Measurements from ENCODE around the gene PRKAR2B. TPM values are rescaled to one million over a fixed set of nuclear protein-coding genes. Genes with fewer than 3 reads are reported as not detected.

PRKAR2B gene
- total and polyA plus RNA-seq, 2 donors = 3.5 to 7.1 TPM

GRCh38 chr7:107185716-107186115 is 141.2 kb downstream of the PRKAR2B start:
- no peaks in the 10 kb centered on the region for H3K27me3 ChIP-seq (ENCODE audit: control insufficient read depth in 2 of 2, insufficient read depth in 1 of 2, low read length in 1 of 2)
- no peak overlapping the region for H3K4me3 ChIP-seq (ENCODE audit: low read length in 2 of 2)
- DNase-seq (ENCODE audit: low read depth in 6 of 9, low spot score in 9 of 9) = no peak
- no peaks in the 10 kb centered on the region for H3K9me3 ChIP-seq (ENCODE audit: control insufficient read depth in 2 of 2, insufficient read depth in 1 of 2, low read length in 1 of 2)
- no peak overlapping the region for H3K27ac ChIP-seq (ENCODE audit: low read depth in 1 of 2, low read length in 1 of 2)
- WGBS = 85% methylated on average over 4 of the region's 4 CpGs
- H3K36me3 ChIP-seq (ENCODE audit: control insufficient read depth in 2 of 2, insufficient read depth in 2 of 2, low read length in 1 of 2) = peaks cover 31 to 83% of the 10 kb centered on the region in 2 donors
- H3K4me1 ChIP-seq (ENCODE audit: control insufficient read depth in 2 of 2, insufficient read depth in 2 of 2, low read length in 2 of 2) = no peaks in the 10 kb centered on the region

GRCh38 chr7:107186240-107186639 is 141.7 kb downstream of the PRKAR2B start:
- H3K36me3 ChIP-seq (ENCODE audit: control insufficient read depth in 2 of 2, insufficient read depth in 2 of 2, low read length in 1 of 2) = peaks cover 30 to 83% of the 10 kb centered on the region in 2 donors
- 96% methylated on average over 4 of the region's 4 CpGs for WGBS
- DNase-seq (ENCODE audit: low read depth in 6 of 9, low spot score in 9 of 9) = no peak
- H3K27ac ChIP-seq (ENCODE audit: low read depth in 1 of 2, low read length in 1 of 2) = no peak overlapping the region
- H3K27me3 ChIP-seq (ENCODE audit: control insufficient read depth in 2 of 2, insufficient read depth in 1 of 2, low read length in 1 of 2) = no peaks in the 10 kb centered on the region
- H3K4me3 ChIP-seq (ENCODE audit: low read length in 2 of 2) = no peak overlapping the region
- H3K9me3 ChIP-seq (ENCODE audit: control insufficient read depth in 2 of 2, insufficient read depth in 1 of 2, low read length in 1 of 2) = no peaks in the 10 kb centered on the region
- H3K4me1 ChIP-seq (ENCODE audit: control insufficient read depth in 2 of 2, insufficient read depth in 2 of 2, low read length in 2 of 2) = no peaks in the 10 kb centered on the region

DNA sequence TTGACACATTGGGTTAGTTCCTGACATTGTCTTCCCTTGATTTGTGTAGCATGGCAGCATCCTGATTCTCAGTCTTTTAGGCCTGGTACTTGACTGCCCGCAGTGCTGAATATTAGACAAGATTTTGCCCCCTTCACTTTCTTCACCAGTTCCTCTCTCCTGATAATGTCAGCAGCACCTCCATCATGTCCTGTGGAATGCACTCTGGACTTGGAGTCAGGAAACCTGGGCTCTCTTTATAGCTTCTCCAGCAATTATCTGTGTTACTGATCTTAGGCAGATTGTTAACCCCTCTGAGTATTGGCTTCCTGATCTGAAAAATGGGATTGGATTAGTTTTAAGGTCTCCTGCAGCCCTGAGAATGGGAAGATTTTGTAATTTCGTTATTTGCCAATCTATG is 143.3 kb downstream of the PRKAR2B start:
- WGBS = 98% methylated on average over 2 of the region's 2 CpGs
- no peak for DNase-seq (ENCODE audit: low read depth in 6 of 9, low spot score in 9 of 9)
- Histone ChIP-seq H3K27me3 (ENCODE audit: control insufficient read depth in 2 of 2, insufficient read depth in 1 of 2, low read length in 1 of 2) (no peaks in the 10 kb centered on the region), H3K27ac (ENCODE audit: low read depth in 1 of 2, low read length in 1 of 2) (no peak overlapping the region), H3K4me1 (ENCODE audit: control insufficient read depth in 2 of 2, insufficient read depth in 2 of 2, low read length in 2 of 2) (no peaks in the 10 kb centered on the region), H3K4me3 (ENCODE audit: low read length in 2 of 2) (no peak overlapping the region), H3K36me3 (ENCODE audit: control insufficient read depth in 2 of 2, insufficient read depth in 2 of 2, low read length in 1 of 2) (peaks cover 24 to 83% of the 10 kb centered on the region in 2 donors), H3K9me3 (ENCODE audit: control insufficient read depth in 2 of 2, insufficient read depth in 1 of 2, low read length in 1 of 2) (no peaks in the 10 kb centered on the region)

GRCh38 chr7:107190090-107190489 is 145.6 kb downstream of the PRKAR2B start:
- Histone ChIP-seq H3K4me1 (ENCODE audit: control insufficient read depth in 2 of 2, insufficient read depth in 2 of 2, low read length in 2 of 2) (no peaks in the 10 kb centered on the region), H3K36me3 (ENCODE audit: control insufficient read depth in 2 of 2, insufficient read depth in 2 of 2, low read length in 1 of 2) (peaks cover 19 to 83% of the 10 kb centered on the region in 2 donors), H3K27me3 (ENCODE audit: control insufficient read depth in 2 of 2, insufficient read depth in 1 of 2, low read length in 1 of 2) (no peaks in the 10 kb centered on the region), H3K4me3 (ENCODE audit: low read length in 2 of 2) (no peak overlapping the region), H3K27ac (ENCODE audit: low read depth in 1 of 2, low read length in 1 of 2) (no peak overlapping the region), H3K9me3 (ENCODE audit: control insufficient read depth in 2 of 2, insufficient read depth in 1 of 2, low read length in 1 of 2) (no peaks in the 10 kb centered on the region)
- WGBS = over 99% methylated on average over 2 of the region's 2 CpGs
- DNase-seq (ENCODE audit: low read depth in 6 of 9, low spot score in 9 of 9) = no peak

DNA sequence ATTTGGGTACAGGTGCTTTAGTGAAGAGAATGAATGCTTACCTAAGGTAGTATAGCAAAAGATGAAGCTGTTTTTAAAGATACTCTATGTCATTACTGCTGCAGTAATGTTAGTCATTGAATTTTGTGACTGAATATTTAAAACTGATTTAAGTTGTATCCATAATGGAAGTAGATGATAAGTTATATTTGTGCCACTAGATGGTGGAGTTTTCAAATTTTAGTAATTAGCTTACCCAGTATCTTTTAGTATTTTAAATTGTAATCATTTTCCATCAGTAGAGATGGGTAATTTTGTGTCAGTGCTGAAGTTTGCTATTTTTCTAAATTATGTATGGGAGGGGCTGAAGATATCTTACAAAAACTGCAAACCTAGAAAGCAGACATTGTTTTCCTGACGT is 149.5 kb downstream of the PRKAR2B start:
- H3K27ac ChIP-seq (ENCODE audit: low read depth in 1 of 2, low read length in 1 of 2) = no peak overlapping the region

GRCh38 chr7:107196834-107197610 is 152.5 kb downstream of the PRKAR2B start:
- Histone ChIP-seq H3K27me3 (ENCODE audit: control insufficient read depth in 2 of 2, insufficient read depth in 1 of 2, low read length in 1 of 2) (no peaks in the 10 kb centered on the region), H3K4me1 (ENCODE audit: control insufficient read depth in 2 of 2, insufficient read depth in 2 of 2, low read length in 2 of 2) (no peaks in the 10 kb centered on the region), H3K4me3 (ENCODE audit: low read length in 2 of 2) (no peak overlapping the region), H3K27ac (ENCODE audit: low read depth in 1 of 2, low read length in 1 of 2) (no peak overlapping the region), H3K9me3 (ENCODE audit: control insufficient read depth in 2 of 2, insufficient read depth in 1 of 2, low read length in 1 of 2) (no peaks in the 10 kb centered on the region), H3K36me3 (ENCODE audit: control insufficient read depth in 2 of 2, insufficient read depth in 2 of 2, low read length in 1 of 2) (peaks cover 30 to 89% of the 10 kb centered on the region in 2 donors)
- 97% methylated on average over 10 of the region's 10 CpGs for WGBS
- DNase-seq (ENCODE audit: low read depth in 6 of 9, low spot score in 9 of 9) = no peak

More for the DNA sequence above, 149.5 kb downstream of the PRKAR2B start:
- Histone ChIP-seq H3K4me3 (ENCODE audit: low read length in 2 of 2) (no peak overlapping the region), H3K9me3 (ENCODE audit: control insufficient read depth in 2 of 2, insufficient read depth in 1 of 2, low read length in 1 of 2) (no peaks in the 10 kb centered on the region), H3K36me3 (ENCODE audit: control insufficient read depth in 2 of 2, insufficient read depth in 2 of 2, low read length in 1 of 2) (peaks cover 25 to 84% of the 10 kb centered on the region in 2 donors), H3K27me3 (ENCODE audit: control insufficient read depth in 2 of 2, insufficient read depth in 1 of 2, low read length in 1 of 2) (no peaks in the 10 kb centered on the region), H3K4me1 (ENCODE audit: control insufficient read depth in 2 of 2, insufficient read depth in 2 of 2, low read length in 2 of 2) (no peaks in the 10 kb centered on the region)
- WGBS = 97% methylated on average over 1 of the region's 1 CpG
- no peak for DNase-seq (ENCODE audit: low read depth in 6 of 9, low spot score in 9 of 9)

DNA sequence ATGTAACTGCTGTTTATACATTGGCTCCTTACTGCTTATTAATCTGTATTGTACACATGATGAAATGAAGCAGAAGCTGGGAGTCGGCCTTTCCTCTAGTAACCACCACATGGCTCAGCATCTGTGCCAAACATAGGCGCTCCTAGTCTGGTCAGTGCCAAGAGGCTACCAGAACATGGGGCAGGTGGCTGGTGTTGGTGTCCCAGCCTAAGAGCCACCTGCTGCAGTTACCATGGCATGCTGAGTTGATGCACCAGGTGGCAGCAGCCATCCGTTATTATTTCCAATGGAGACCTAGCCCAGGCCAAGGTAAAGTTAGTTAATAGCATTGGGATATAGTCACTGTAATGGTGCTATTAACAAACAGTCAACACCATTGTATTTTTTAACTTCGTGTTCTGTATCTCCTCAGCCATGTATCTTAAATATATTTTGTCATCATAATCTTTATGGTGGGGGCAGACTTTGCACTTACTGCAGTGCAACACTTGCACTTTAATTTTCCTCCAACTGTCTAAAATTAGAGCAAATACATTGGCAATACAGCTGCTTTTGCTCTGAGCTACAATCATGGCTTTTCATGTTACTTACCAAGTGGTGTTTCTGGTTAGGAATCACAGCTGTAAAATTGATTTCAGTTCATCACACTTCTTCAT is 157.4 kb downstream of the PRKAR2B start:
- H3K4me3 ChIP-seq (ENCODE audit: low read length in 2 of 2) = no peak overlapping the region
- WGBS = 95% methylated on average over 4 of the region's 4 CpGs
- H3K27ac ChIP-seq (ENCODE audit: low read depth in 1 of 2, low read length in 1 of 2) = no peak overlapping the region
- H3K4me1 ChIP-seq (ENCODE audit: control insufficient read depth in 2 of 2, insufficient read depth in 2 of 2, low read length in 2 of 2) = no peaks in the 10 kb centered on the region
- H3K36me3 ChIP-seq (ENCODE audit: control insufficient read depth in 2 of 2, insufficient read depth in 2 of 2, low read length in 1 of 2) = peaks cover 46 to 93% of the 10 kb centered on the region in 2 donors
- H3K27me3 ChIP-seq (ENCODE audit: control insufficient read depth in 2 of 2, insufficient read depth in 1 of 2, low read length in 1 of 2) = no peaks in the 10 kb centered on the region
- no peaks in the 10 kb centered on the region for H3K9me3 ChIP-seq (ENCODE audit: control insufficient read depth in 2 of 2, insufficient read depth in 1 of 2, low read length in 1 of 2)
- DNase-seq (ENCODE audit: low read depth in 6 of 9, low spot score in 9 of 9) = peak in 3 of 9 donors; percentile 5 to 22 (median 10)

DNA sequence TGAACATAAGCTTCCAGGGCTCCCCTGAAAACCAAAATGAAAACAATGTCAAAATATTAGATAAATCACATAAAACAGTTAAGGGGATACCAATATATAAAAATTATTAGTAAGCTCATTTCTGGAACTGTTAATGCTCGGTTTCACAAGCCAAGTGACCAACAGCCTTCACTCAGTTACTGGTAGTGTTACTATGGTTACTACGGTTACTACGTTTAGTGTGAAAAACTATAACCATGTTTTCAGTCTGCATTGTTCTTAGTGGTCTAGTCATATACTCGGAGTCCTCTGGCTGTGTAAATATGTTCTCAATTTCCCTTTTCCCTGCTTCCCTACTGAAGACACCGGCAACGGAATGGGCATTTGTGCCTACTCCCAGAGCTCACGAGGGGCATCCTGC is 159.1 kb downstream of the PRKAR2B start:
- WGBS = 97% methylated on average over 7 of the region's 7 CpGs
- Histone ChIP-seq H3K27me3 (ENCODE audit: control insufficient read depth in 2 of 2, insufficient read depth in 1 of 2, low read length in 1 of 2) (no peaks in the 10 kb centered on the region), H3K4me3 (ENCODE audit: low read length in 2 of 2) (no peak overlapping the region), H3K9me3 (ENCODE audit: control insufficient read depth in 2 of 2, insufficient read depth in 1 of 2, low read length in 1 of 2) (no peaks in the 10 kb centered on the region), H3K27ac (ENCODE audit: low read depth in 1 of 2, low read length in 1 of 2) (no peak overlapping the region), H3K4me1 (ENCODE audit: control insufficient read depth in 2 of 2, insufficient read depth in 2 of 2, low read length in 2 of 2) (no peaks in the 10 kb centered on the region), H3K36me3 (ENCODE audit: control insufficient read depth in 2 of 2, insufficient read depth in 2 of 2, low read length in 1 of 2) (peaks cover 45 to 83% of the 10 kb centered on the region in 2 donors)
- DNase-seq (ENCODE audit: low read depth in 6 of 9, low spot score in 9 of 9) = no peak

DNA sequence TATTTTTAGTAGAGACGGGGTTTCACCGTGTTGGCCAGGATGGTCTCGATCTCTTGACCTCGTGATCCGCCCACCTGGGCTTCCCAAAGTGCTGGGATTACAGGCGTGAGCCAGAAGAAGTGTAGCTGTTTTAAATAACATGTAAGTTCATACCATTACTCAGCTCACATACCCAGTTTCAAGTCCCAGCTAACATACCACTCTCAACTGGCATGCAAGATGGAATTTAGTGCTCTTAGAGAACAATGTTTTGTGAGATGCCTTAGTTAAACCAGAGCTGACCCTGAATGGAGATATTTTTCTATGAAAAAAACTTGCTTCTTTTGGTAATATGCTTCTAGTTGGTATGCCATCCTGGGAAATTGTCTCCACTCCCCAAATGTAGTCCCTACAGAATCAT is 161.6 kb downstream of the PRKAR2B start:
- no peak overlapping the region for H3K27ac ChIP-seq (ENCODE audit: low read depth in 1 of 2, low read length in 1 of 2)
- peaks cover 42 to 77% of the 10 kb centered on the region in 2 donors for H3K36me3 ChIP-seq (ENCODE audit: control insufficient read depth in 2 of 2, insufficient read depth in 2 of 2, low read length in 1 of 2)
- no peak for DNase-seq (ENCODE audit: low read depth in 6 of 9, low spot score in 9 of 9)
- no peaks in the 10 kb centered on the region for H3K9me3 ChIP-seq (ENCODE audit: control insufficient read depth in 2 of 2, insufficient read depth in 1 of 2, low read length in 1 of 2)
- H3K4me3 ChIP-seq (ENCODE audit: low read length in 2 of 2) = no peak overlapping the region
- WGBS = 96% methylated on average over 6 of the region's 6 CpGs
- no peaks in the 10 kb centered on the region for H3K27me3 ChIP-seq (ENCODE audit: control insufficient read depth in 2 of 2, insufficient read depth in 1 of 2, low read length in 1 of 2)
- no peaks in the 10 kb centered on the region for H3K4me1 ChIP-seq (ENCODE audit: control insufficient read depth in 2 of 2, insufficient read depth in 2 of 2, low read length in 2 of 2)

Data from thymus (tissue), 11 donors.